Measurements from ENCODE around the gene CORT. TPM values are rescaled to one million over a fixed set of nuclear protein-coding genes. Genes with fewer than 3 reads are reported as not detected.

The CORT gene, protein sequence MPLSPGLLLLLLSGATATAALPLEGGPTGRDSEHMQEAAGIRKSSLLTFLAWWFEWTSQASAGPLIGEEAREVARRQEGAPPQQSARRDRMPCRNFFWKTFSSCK
- total RNA-seq (2022) = 0.73 TPM in 1 of 2 replicates, not detected in the other
- percentile 54 among the genes with signal in this experiment for Bru-seq, nascent RNA
- BruChase-seq, experiment 1, labeled RNA remaining after a 6-hour chase = percentile 59 among the genes with signal in this experiment
- percentile 61 among the genes with signal in this experiment for BruChase-seq, experiment 2, labeled RNA remaining after a 2-hour chase
- long read RNA-seq = 0 reads

- BruUV-seq (replicated peaks) = no TSS peak
- Mint-ChIP-seq H3K4me1 (ENCODE audit: low read depth, unreplicated experiment) (no peaks in the 10 kb centered on the region), H3K4me3 (ENCODE audit: low read depth, unreplicated experiment) (no peak within 1 kb of the TSS), H3K27ac (ENCODE audit: unreplicated experiment) (no peak within 1 kb of the TSS), H3K27me3 (ENCODE audit: unreplicated experiment) (no peaks in the 10 kb centered on the region), H3K36me3 (ENCODE audit: insufficient read depth, unreplicated experiment) (no peaks in the 10 kb centered on the region), H3K9me3 (ENCODE audit: low read depth, unreplicated experiment) (no peaks in the 10 kb centered on the region)
- intact Hi-C loops (cut with micrococcal nuclease; ENCODE audit: unreplicated experiment) = no loop called here
- no peak for DNase-seq
- TF ChIP-seq, protein P1, sequence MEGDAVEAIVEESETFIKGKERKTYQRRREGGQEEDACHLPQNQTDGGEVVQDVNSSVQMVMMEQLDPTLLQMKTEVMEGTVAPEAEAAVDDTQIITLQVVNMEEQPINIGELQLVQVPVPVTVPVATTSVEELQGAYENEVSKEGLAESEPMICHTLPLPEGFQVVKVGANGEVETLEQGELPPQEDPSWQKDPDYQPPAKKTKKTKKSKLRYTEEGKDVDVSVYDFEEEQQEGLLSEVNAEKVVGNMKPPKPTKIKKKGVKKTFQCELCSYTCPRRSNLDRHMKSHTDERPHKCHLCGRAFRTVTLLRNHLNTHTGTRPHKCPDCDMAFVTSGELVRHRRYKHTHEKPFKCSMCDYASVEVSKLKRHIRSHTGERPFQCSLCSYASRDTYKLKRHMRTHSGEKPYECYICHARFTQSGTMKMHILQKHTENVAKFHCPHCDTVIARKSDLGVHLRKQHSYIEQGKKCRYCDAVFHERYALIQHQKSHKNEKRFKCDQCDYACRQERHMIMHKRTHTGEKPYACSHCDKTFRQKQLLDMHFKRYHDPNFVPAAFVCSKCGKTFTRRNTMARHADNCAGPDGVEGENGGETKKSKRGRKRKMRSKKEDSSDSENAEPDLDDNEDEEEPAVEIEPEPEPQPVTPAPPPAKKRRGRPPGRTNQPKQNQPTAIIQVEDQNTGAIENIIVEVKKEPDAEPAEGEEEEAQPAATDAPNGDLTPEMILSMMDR (IDR thresholded peaks at IDR 0.05; ENCODE audit: unreplicated experiment) = no peak
- CTCF ChIA-PET = no interaction called here
Observed at GRCh38 chr1:10449751-10450150, at the start of gene CORT. Gene CORT (plus strand): TSS chr1:10450031. CDS start chr1:10450224, 193 bp downstream.

DNA sequence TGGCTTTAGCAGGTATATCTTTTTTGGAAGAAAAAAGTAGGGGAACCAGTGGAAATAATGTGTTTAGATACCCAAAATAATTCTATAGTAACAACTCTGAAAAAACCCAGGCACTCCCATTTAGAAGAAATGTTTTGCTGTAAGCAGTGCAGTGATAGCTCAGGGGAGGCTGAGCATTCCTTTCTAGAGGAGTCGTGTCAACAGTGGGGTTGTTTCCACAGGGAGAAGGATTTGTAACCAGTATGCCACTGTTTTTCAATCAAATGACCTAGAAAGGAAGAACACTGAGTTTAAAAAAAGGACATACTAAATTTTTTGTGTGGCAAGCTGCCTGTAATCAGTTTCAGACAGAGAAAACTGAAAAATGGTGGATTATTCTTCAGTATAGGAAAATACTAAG is 48.5 kb upstream of the CORT start:
- BruUV-seq (replicated peaks) = no TSS peak
- intact Hi-C loops (cut with micrococcal nuclease; ENCODE audit: unreplicated experiment) = no loop called here

DNA sequence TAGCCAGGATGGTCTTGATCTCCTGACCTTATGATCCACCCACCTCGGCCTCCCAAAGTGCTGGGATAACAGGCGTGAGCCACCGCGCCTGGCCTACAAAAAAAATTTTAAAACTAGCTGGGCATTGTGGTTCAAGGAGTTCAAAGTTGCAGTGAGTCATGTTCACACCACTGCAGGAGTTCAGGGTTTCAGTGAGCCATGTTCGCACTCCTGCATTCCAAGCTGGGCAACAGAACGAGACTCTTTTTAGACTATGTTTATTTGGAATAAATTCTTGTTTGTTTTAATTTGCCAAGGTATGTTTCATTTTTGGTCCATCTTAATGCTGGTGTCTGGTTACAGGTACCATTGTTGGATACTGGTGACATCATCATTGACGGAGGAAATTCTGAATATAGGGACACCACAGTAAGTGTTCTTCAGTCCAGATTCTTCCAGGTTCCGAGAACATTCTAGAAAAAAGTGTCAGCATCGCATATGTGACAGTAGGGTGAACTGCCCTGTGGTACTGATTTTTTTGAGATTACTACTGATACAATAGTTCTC is 47.0 kb upstream of the CORT start:
- Mint-ChIP-seq H3K27ac (ENCODE audit: unreplicated experiment) (no peak overlapping the region), H3K4me1 (ENCODE audit: low read depth, unreplicated experiment) (no peaks in the 10 kb centered on the region), H3K4me3 (ENCODE audit: low read depth, unreplicated experiment) (no peak overlapping the region), H3K27me3 (ENCODE audit: unreplicated experiment) (no peaks in the 10 kb centered on the region), H3K9me3 (ENCODE audit: low read depth, unreplicated experiment) (no peaks in the 10 kb centered on the region), H3K36me3 (ENCODE audit: insufficient read depth, unreplicated experiment) (peaks cover 57% of the 10 kb centered on the region)
- no TSS peak for BruUV-seq (replicated peaks)
- no peak for DNase-seq
- TF ChIP-seq, protein P1 (IDR thresholded peaks at IDR 0.05; ENCODE audit: unreplicated experiment) = no peak
- intact Hi-C loops (cut with micrococcal nuclease; ENCODE audit: unreplicated experiment) = no loop called here
- CTCF ChIA-PET = no interaction called here

More for the DNA sequence above, 48.5 kb upstream of the CORT start:
- peak overlapping the region; percentile 26 for H3K4me3 Mint-ChIP-seq (ENCODE audit: low read depth, unreplicated experiment)
- TF ChIP-seq, protein P1 (IDR thresholded peaks at IDR 0.05; ENCODE audit: unreplicated experiment) = no peak
- H3K27me3 Mint-ChIP-seq (ENCODE audit: unreplicated experiment) = no peaks in the 10 kb centered on the region
- CTCF ChIA-PET = no interaction called here
- no peak for DNase-seq
- peak overlapping the region; percentile 56 for H3K27ac Mint-ChIP-seq (ENCODE audit: unreplicated experiment)
- no peaks in the 10 kb centered on the region for H3K4me1 Mint-ChIP-seq (ENCODE audit: low read depth, unreplicated experiment)
- no peaks in the 10 kb centered on the region for H3K9me3 Mint-ChIP-seq (ENCODE audit: low read depth, unreplicated experiment)
- peaks cover 56% of the 10 kb centered on the region for H3K36me3 Mint-ChIP-seq (ENCODE audit: insufficient read depth, unreplicated experiment)

DNA sequence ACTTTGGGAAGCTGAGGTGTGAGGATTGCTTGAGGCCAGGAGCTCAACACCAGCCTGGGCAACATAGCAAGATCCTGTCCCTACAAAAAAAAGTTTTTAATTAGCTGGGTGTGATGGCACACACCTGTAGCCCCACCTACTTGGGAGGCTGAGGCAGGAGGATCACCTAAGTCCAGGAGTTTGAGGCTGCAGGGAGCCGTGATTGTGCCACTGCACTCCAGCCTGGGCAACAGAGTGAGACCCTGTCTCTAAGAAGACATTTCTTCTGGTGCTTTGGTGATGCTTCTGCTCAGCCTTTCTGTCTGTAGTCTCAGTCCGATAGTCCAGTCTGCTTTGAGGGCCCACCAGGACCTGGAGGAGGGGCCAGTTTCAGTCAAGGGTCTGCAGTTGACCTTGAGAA is 42.6 kb upstream of the CORT start:
- H3K36me3 Mint-ChIP-seq (ENCODE audit: insufficient read depth, unreplicated experiment) = peaks cover 32% of the 10 kb centered on the region
- no peaks in the 10 kb centered on the region for H3K9me3 Mint-ChIP-seq (ENCODE audit: low read depth, unreplicated experiment)
- H3K4me3 Mint-ChIP-seq (ENCODE audit: low read depth, unreplicated experiment) = no peak overlapping the region
- no TSS peak for BruUV-seq (replicated peaks)
- CTCF ChIA-PET = interaction anchor here (1.5 kb wide), 1 partner anchor 8 kb away, joined by 3 read pairs; the partner anchor contains the start of gene PGD
- H3K4me1 Mint-ChIP-seq (ENCODE audit: low read depth, unreplicated experiment) = no peaks in the 10 kb centered on the region
- intact Hi-C loops (cut with micrococcal nuclease; ENCODE audit: unreplicated experiment) = no loop called here
- no peak for DNase-seq
- H3K27me3 Mint-ChIP-seq (ENCODE audit: unreplicated experiment) = no peaks in the 10 kb centered on the region
- H3K27ac Mint-ChIP-seq (ENCODE audit: unreplicated experiment) = no peak overlapping the region
- TF ChIP-seq, protein P1 (IDR thresholded peaks at IDR 0.05; ENCODE audit: unreplicated experiment) = no peak
